HAP-1 (cell line): ENCODE data around the gene TUBG1.
"Not testable (repeated sequence)": the region's sequence is repeated elsewhere in the genome, so short reads cannot be mapped to it uniquely, and the experiment has no call there.

Source experiments
- DNase-seq, 2 experiments: peaks; one replicate each; pipeline ENCODE4 v3.0.0-alpha.2; 2016 to 2020; ENCODE audit warnings: low spot score in 2 of 2
- H3K27me3 ChIP-seq: fragments of 250-450 bp; sonication (Bioruptor Pico); 2 replicates; pipeline ENCODE4 v1.5.1; 2020; ENCODE audit warnings: low read depth, mild to moderate bottlenecking, moderate library complexity
- H3K36me3 ChIP-seq: fragments of 250-450 bp; sonication (Bioruptor Pico); replicated peaks from 2 replicates; pipeline ENCODE4 v1.5.1; 2020; ENCODE audit warnings: mild to moderate bottlenecking
- H3K4me1 ChIP-seq: fragments of 250-450 bp; sonication (Bioruptor Pico); 2 replicates; pipeline ENCODE4 v1.5.1; 2020; ENCODE audit warnings: mild to moderate bottlenecking
- H3K4me3 ChIP-seq: fragments of 250-450 bp; sonication (Bioruptor Pico); 2 replicates; pipeline ENCODE4 v1.5.1; 2020; ENCODE audit warnings: mild to moderate bottlenecking, moderate library complexity
- H3K9me3 ChIP-seq: fragments of 250-450 bp; sonication (Bioruptor Pico); 2 replicates; pipeline ENCODE4 v1.5.1; 2020; ENCODE audit warnings: mild to moderate bottlenecking, moderate library complexity
- in situ Hi-C: fragments of 300-500 bp; cut with MboI; formaldehyde crosslinking; loops from 3 replicates; pipeline ENCODE4 v1.14.3; 2020; ENCODE audit warnings: low sequenced_read_pairs, inconsistent platforms, mixed read lengths

The TUBG1 gene

GRCh38 chr17:42657824-42658588, 48.5 kb downstream of the TUBG1 start:
- H3K36me3 ChIP-seq: no peaks in the 10 kb centered on the region
- H3K27me3 ChIP-seq: no peaks in the 10 kb centered on the region
- no peak for DNase-seq
- peaks cover 15% of the 10 kb centered on the region for H3K4me1 ChIP-seq
- in situ Hi-C loops: no loop called here
- H3K4me3 ChIP-seq: no peak overlapping the region
- peaks cover 2% of the 10 kb centered on the region; the same call in 1 of the 2 replicates for H3K9me3 ChIP-seq

GRCh38 chr17:42659079-42659931, 49.8 kb downstream of the TUBG1 start, which contains the start of gene TUBG2:
Gene TUBG2 (plus strand): TSS chr17:42659284. CDS start chr17:42659504, 220 bp downstream.
- in situ Hi-C loops: no loop called here
- H3K36me3 ChIP-seq: no peaks in the 10 kb centered on the region
- H3K27me3 ChIP-seq: no peaks in the 10 kb centered on the region
- DNase-seq: no peak
- H3K9me3 ChIP-seq: peaks cover 2% of the 10 kb centered on the region; the same call in 1 of the 2 replicates
- peaks cover 15% of the 10 kb centered on the region for H3K4me1 ChIP-seq
- no peak within 1 kb of the TSS for H3K4me3 ChIP-seq

- in situ Hi-C loops, H3K27me3 ChIP-seq, H3K36me3 ChIP-seq, DNase-seq, H3K4me3 ChIP-seq, H3K9me3 ChIP-seq: not testable (repeated sequence)
- H3K4me1 ChIP-seq: peaks cover 15% of the 10 kb centered on the region
Observed at GRCh38 chr17:42659932-42660274, 50.4 kb downstream of the TUBG1 start.

DNA sequence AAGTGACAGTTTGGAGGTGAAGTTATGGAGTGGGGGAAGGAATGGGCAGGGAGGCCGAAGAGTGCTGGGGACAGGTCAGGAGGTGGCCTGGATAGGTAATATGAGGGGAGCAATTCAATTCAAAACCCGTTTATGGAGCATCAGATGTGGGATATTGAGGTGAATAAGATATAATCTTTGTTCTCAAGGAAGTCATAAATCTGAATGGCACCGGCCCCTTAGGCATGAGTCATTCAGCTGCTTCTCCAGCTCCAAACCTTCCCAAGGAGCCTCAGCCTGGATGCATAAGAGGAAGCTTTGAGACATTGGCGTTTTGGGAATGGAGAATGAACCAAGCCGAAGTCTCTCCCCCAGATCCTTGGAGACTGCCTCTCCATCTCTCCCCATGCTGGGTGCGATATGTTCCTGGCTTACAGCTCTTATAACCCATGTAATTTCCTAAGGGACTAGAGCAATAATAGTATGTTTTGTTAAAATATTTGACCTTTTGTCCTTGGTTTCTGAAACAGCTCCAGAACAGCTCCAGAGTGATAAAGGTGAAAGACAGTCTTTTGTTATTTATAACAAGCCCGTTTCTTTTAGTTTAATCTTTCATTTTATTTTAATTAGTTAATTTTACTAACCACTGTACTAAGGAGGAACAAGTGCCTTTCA, 51.3 kb downstream of the TUBG1 start:
- H3K27me3 ChIP-seq: no peaks in the 10 kb centered on the region
- H3K4me3 ChIP-seq: no peak overlapping the region
- H3K4me1 ChIP-seq: peaks cover 15% of the 10 kb centered on the region
- DNase-seq: peak; percentile 42 to 46
- in situ Hi-C loops: no loop called here
- peaks cover 2% of the 10 kb centered on the region; the same call in 1 of the 2 replicates for H3K9me3 ChIP-seq
- no peaks in the 10 kb centered on the region for H3K36me3 ChIP-seq
